ENCODE results near the gene RNF112. TPM values are rescaled to one million over a fixed set of nuclear protein-coding genes. Genes with fewer than 3 reads are reported as not detected.
A peak's percentile ranks its signal among the peaks of the same experiment; 100 is the strongest.

Gene RNF112
- total and polyA plus RNA-seq, 2 experiments from 2014 or later, result 0.79 to 1.2 TPM

DNA sequence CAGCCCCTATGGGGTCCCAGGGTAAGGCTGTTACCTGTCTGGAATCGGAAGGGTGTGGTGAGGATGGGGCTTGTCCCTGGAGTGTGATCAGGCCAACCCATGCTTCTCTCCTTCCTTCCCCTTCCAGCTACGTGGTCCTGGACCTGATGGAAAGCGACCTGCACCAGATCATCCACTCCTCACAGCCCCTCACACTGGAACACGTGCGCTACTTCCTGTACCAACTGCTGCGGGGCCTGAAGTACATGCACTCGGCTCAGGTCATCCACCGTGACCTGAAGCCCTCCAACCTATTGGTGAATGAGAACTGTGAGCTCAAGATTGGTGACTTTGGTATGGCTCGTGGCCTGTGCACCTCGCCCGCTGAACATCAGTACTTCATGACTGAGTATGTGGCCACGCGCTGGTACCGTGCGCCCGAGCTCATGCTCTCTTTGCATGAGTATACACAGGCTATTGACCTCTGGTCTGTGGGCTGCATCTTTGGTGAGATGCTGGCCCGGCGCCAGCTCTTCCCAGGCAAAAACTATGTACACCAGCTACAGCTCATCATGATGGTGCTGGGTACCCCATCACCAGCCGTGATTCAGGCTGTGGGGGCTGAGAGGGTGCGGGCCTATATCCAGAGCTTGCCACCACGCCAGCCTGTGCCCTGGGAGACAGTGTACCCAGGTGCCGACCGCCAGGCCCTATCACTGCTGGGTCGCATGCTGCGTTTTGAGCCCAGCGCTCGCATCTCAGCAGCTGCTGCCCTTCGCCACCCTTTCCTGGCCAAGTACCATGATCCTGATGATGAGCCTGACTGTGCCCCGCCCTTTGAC, 30.3 kb upstream of the RNF112 start:
- TF ChIP-seq, protein P1, sequence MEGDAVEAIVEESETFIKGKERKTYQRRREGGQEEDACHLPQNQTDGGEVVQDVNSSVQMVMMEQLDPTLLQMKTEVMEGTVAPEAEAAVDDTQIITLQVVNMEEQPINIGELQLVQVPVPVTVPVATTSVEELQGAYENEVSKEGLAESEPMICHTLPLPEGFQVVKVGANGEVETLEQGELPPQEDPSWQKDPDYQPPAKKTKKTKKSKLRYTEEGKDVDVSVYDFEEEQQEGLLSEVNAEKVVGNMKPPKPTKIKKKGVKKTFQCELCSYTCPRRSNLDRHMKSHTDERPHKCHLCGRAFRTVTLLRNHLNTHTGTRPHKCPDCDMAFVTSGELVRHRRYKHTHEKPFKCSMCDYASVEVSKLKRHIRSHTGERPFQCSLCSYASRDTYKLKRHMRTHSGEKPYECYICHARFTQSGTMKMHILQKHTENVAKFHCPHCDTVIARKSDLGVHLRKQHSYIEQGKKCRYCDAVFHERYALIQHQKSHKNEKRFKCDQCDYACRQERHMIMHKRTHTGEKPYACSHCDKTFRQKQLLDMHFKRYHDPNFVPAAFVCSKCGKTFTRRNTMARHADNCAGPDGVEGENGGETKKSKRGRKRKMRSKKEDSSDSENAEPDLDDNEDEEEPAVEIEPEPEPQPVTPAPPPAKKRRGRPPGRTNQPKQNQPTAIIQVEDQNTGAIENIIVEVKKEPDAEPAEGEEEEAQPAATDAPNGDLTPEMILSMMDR (IDR thresholded peaks at IDR 0.05; ENCODE audit: low read depth, low read length), result no peak
- no peak overlapping the region for H3K4me3 ChIP-seq
- H3K4me1 ChIP-seq (ENCODE audit: low read depth), result no peaks in the 10 kb centered on the region
- DNase-seq (ENCODE audit: low read depth in 1 of 2, low spot score in 1 of 2), result no peak
- H3K27ac ChIP-seq, result no peak overlapping the region
- H3K9me3 ChIP-seq (ENCODE audit: low read depth), result no peaks in the 10 kb centered on the region
- peaks cover 33% of the 10 kb centered on the region for H3K36me3 ChIP-seq
- H3K27me3 ChIP-seq, result no peaks in the 10 kb centered on the region

GRCh38 chr17:19381361-19381740, 29.7 kb upstream of the RNF112 start:
- Histone ChIP-seq H3K9me3 (ENCODE audit: low read depth) (no peaks in the 10 kb centered on the region), H3K4me3 (no peak overlapping the region), H3K36me3 (peaks cover 34% of the 10 kb centered on the region), H3K4me1 (ENCODE audit: low read depth) (no peaks in the 10 kb centered on the region), H3K27me3 (no peaks in the 10 kb centered on the region), H3K27ac (no peak overlapping the region)
- TF ChIP-seq, protein P1 (IDR thresholded peaks at IDR 0.05; ENCODE audit: low read depth, low read length), result no peak
- DNase-seq (ENCODE audit: low read depth in 1 of 2, low spot score in 1 of 2), result no peak

GRCh38 chr17:19381741-19382444, 29.1 kb upstream of the RNF112 start:
- H3K36me3 ChIP-seq, result peaks cover 34% of the 10 kb centered on the region
- no peaks in the 10 kb centered on the region for H3K9me3 ChIP-seq (ENCODE audit: low read depth)
- no peaks in the 10 kb centered on the region for H3K27me3 ChIP-seq
- no peak overlapping the region for H3K4me3 ChIP-seq
- DNase-seq (ENCODE audit: low read depth in 1 of 2, low spot score in 1 of 2), result no peak
- TF ChIP-seq, protein P1 (IDR thresholded peaks at IDR 0.05; ENCODE audit: low read depth, low read length), result no peak
- peaks cover 5% of the 10 kb centered on the region for H3K4me1 ChIP-seq (ENCODE audit: low read depth)
- H3K27ac ChIP-seq, result no peak overlapping the region

- Histone ChIP-seq H3K9me3 (ENCODE audit: low read depth) (no peaks in the 10 kb centered on the region), H3K27me3 (no peaks in the 10 kb centered on the region), H3K36me3 (peaks cover 34% of the 10 kb centered on the region), H3K27ac (no peak overlapping the region), H3K4me1 (ENCODE audit: low read depth) (peaks cover 13% of the 10 kb centered on the region), H3K4me3 (no peak overlapping the region)
- DNase-seq (ENCODE audit: low read depth in 1 of 2, low spot score in 1 of 2), result peak in 1 of 2 donors; percentile 25
- TF ChIP-seq, protein P1 (IDR thresholded peaks at IDR 0.05; ENCODE audit: low read depth, low read length), result no peak
Measured at GRCh38 chr17:19382531-19383444, 28.2 kb upstream of the RNF112 start.
